GM23338 (cell line): ENCODE measurements around the gene GSG1L. TPM values are rescaled to one million over a fixed set of nuclear protein-coding genes. Genes with fewer than 3 reads are reported as not detected.

ENCODE experiments used
- ATAC-seq: fragments of 200-7000 bp; cut with Tn5 transposase; 3 replicates; pipeline ENCODE4 v1.9.1; 2020
- DNase-seq: peaks from one replicate; pipeline ENCODE4 v3.0.0-alpha.2; 2015; ENCODE audit warnings: low spot score
- H2AFZ ChIP-seq: fragments of 200-600 bp; sonication (generic); 2 replicates; pipeline ENCODE4 v1.8.0; 2016; ENCODE audit warnings: antibody characterized with exemption, mild to moderate bottlenecking, moderate library complexity
- H3F3A ChIP-seq: fragments of 200-600 bp; sonication (generic); replicated peaks from 2 replicates; pipeline ENCODE4 v1.8.0; 2017; ENCODE audit warnings: antibody characterized with exemption, mixed run types, low read depth
- H3K27ac ChIP-seq: fragments of 200-600 bp; sonication (generic); 2 replicates; pipeline ENCODE4 v1.6.1; 2016; ENCODE audit warnings: low read depth
- H3K27me3 ChIP-seq: fragments of 200-600 bp; sonication (generic); 2 replicates; pipeline ENCODE4 v1.8.0; 2016; ENCODE audit warnings: mild to moderate bottlenecking, mixed run types, moderate library complexity; ENCODE audit not compliant: insufficient read depth
- H3K36me3 ChIP-seq: fragments of 200-600 bp; sonication (generic); 2 replicates; pipeline ENCODE4 v1.8.0; 2016; ENCODE audit warnings: mild to moderate bottlenecking; ENCODE audit not compliant: insufficient read depth
- H3K4me1 ChIP-seq: fragments of 200-600 bp; sonication (generic); 2 replicates; pipeline ENCODE4 v1.8.0; 2016; ENCODE audit warnings: mild to moderate bottlenecking, moderate library complexity; ENCODE audit not compliant: insufficient read depth
- H3K4me2 ChIP-seq: fragments of 200-600 bp; sonication (generic); 2 replicates; pipeline ENCODE4 v1.7.1; 2017; ENCODE audit warnings: mixed run types
- H3K4me3 ChIP-seq: fragments of 200-600 bp; sonication (generic); 2 replicates; pipeline ENCODE4 v1.6.1; 2016; ENCODE audit warnings: mixed run types
- H3K79me2 ChIP-seq: fragments of 200-600 bp; sonication (generic); replicated peaks from 2 replicates; pipeline ENCODE4 v1.8.0; 2017; ENCODE audit warnings: mild to moderate bottlenecking; ENCODE audit not compliant: insufficient read depth
- H3K9me2 ChIP-seq: fragments of 200-600 bp; sonication (generic); 2 replicates; pipeline ENCODE4 v1.8.0; 2017; ENCODE audit not compliant: insufficient read depth
- H4K20me1 ChIP-seq: fragments of 200-600 bp; sonication (generic); replicated peaks from 2 replicates; pipeline ENCODE4 v1.8.0; 2017; ENCODE audit warnings: mild to moderate bottlenecking; ENCODE audit not compliant: insufficient read depth
- H3K27ac Mint-ChIP-seq: 2 replicates; pipeline ENCODE4 v1.8.0; 2020; ENCODE audit warnings: inconsistent platforms, mild to moderate bottlenecking, moderate library complexity, mixed read lengths
- H3K27me3 Mint-ChIP-seq: 3 replicates; pipeline ENCODE4 v1.8.0; 2022; ENCODE audit warnings: low read depth, mild to moderate bottlenecking, moderate library complexity, mixed read lengths, inconsistent platforms; ENCODE audit not compliant: insufficient read depth, poor library complexity
- H3K36me3 Mint-ChIP-seq: 3 replicates; pipeline ENCODE4 v1.8.0; 2021; ENCODE audit warnings: low read depth, mild to moderate bottlenecking, inconsistent platforms, moderate library complexity, mixed read lengths
- H3K4me1 Mint-ChIP-seq: 3 replicates; pipeline ENCODE4 v1.8.0; 2020; ENCODE audit warnings: mild to moderate bottlenecking, inconsistent platforms, mixed read lengths
- H3K4me3 Mint-ChIP-seq: 3 replicates; pipeline ENCODE4 v1.8.0; 2021; ENCODE audit warnings: moderate library complexity, mild to moderate bottlenecking, inconsistent platforms, mixed read lengths
- H3K9me3 Mint-ChIP-seq: 3 replicates; pipeline ENCODE4 v1.8.0; 2020; ENCODE audit warnings: moderate library complexity, mild to moderate bottlenecking, inconsistent platforms, mixed read lengths
- CREB1 ChIP-seq: fragments of 250-450 bp; sonication (Bioruptor Pico); IDR thresholded peaks from 2 replicates; pipeline ENCODE4 v1.5.0; 2020; ENCODE audit warnings: low read depth, mild to moderate bottlenecking, moderate library complexity
- CTCF ChIP-seq, 2 experiments: fragments of 200-600 bp in 1 of 2; sonication (generic) in 1 of 2; conservative IDR thresholded peaks; 2 replicates each; pipeline versions ENCODE4 v1.5.1 to v1.6.1; 2016 to 2017; ENCODE audit warnings: antibody characterized with exemption in 2 of 2, low read depth in 2 of 2, mild to moderate bottlenecking in 2 of 2, moderate library complexity in 1 of 2
- ETS1 ChIP-seq: IDR thresholded peaks from 2 replicates; pipeline ENCODE4 v1.6.1; 2016; ENCODE audit warnings: antibody characterized with exemption
- EZH2 ChIP-seq: fragments of 200-600 bp; sonication (generic); IDR thresholded peaks from one replicate; pipeline ENCODE4 v1.8.0; 2017; ENCODE audit warnings: antibody characterized with exemption, mild to moderate bottlenecking, low read depth; ENCODE audit not compliant: unreplicated experiment
- EZH2phosphoT487 ChIP-seq: fragments of 200-600 bp; sonication (generic); IDR thresholded peaks from one replicate; pipeline ENCODE4 v1.8.1; 2018; ENCODE audit warnings: antibody characterized with exemption; ENCODE audit not compliant: unreplicated experiment
- JUNB ChIP-seq: IDR thresholded peaks from one replicate; pipeline ENCODE4 v1.6.1; 2016; ENCODE audit warnings: antibody characterized with exemption; ENCODE audit not compliant: unreplicated experiment
- NANOG ChIP-seq: IDR thresholded peaks from 2 replicates; pipeline ENCODE4 v1.6.1; 2016; ENCODE audit warnings: antibody characterized with exemption, borderline replicate concordance
- POLR2AphosphoS5 ChIP-seq: IDR thresholded peaks from 2 replicates; pipeline ENCODE4 v1.6.1; 2016; ENCODE audit warnings: antibody characterized with exemption, low read depth
- REST ChIP-seq: IDR thresholded peaks from one replicate; pipeline ENCODE4 v1.6.1; 2018; ENCODE audit warnings: antibody characterized with exemption; ENCODE audit not compliant: unreplicated experiment
- STAT1 ChIP-seq: IDR thresholded peaks from one replicate; pipeline ENCODE4 v1.6.1; 2016; ENCODE audit warnings: antibody characterized with exemption; ENCODE audit not compliant: unreplicated experiment
- ZNF114 ChIP-seq: fragments of 250-450 bp; sonication (Bioruptor Pico); IDR thresholded peaks from 2 replicates; pipeline ENCODE4 v1.5.0; 2020; ENCODE audit warnings: mild to moderate bottlenecking, moderate library complexity
- ZNF331 ChIP-seq: fragments of 250-450 bp; sonication (Bioruptor Pico); IDR thresholded peaks from 2 replicates; pipeline ENCODE4 v1.5.0; 2020; ENCODE audit warnings: low read depth, mild to moderate bottlenecking, moderate library complexity
- ZNF462 ChIP-seq: fragments of 250-450 bp; sonication (Bioruptor Pico); IDR thresholded peaks from 2 replicates; pipeline ENCODE4 v1.5.0; 2020; ENCODE audit warnings: mild to moderate bottlenecking, moderate library complexity
- polyA plus RNA-seq: library from polyadenylated mRNA; unstranded; fragments of >200 nt; fragmentation: Nextera tagmentation; extraction: Ambion mirVana; gene quantifications from 2 replicates; pipeline ENCODE4 v1.2.1, GENCODE V29; 2016
- total RNA-seq: library from RNA; depleted of rRNA; stranded (reverse); fragments of >200 nt; shearing (Covaris generic); gene quantifications from 2 replicates; pipeline ENCODE4 v1.2.3, GENCODE V29; 2014

GSG1L gene
- total and polyA plus RNA-seq, 2 experiments from 2014 or later = 0.36 to 0.63 TPM

GRCh38 chr16:27822529-27822928, 241.0 kb downstream of the GSG1L start:
- Histone ChIP-seq H3K27me3 (no peaks in the 10 kb centered on the region), H3K9me2 (no peaks in the 10 kb centered on the region), H3K4me2 (no peak overlapping the region), H3K4me1 (no peaks in the 10 kb centered on the region), H3K4me3 (no peak overlapping the region), H3K27ac (no peak overlapping the region), H3K79me2 (no peaks in the 10 kb centered on the region), H3F3A (no peaks in the 10 kb centered on the region), H4K20me1 (no peaks in the 10 kb centered on the region), H3K36me3 (no peaks in the 10 kb centered on the region), H2AFZ (no peak overlapping the region)
- H3K27me3 Mint-ChIP-seq = peaks cover 8% of the 10 kb centered on the region
- H3K4me1 Mint-ChIP-seq = no peaks in the 10 kb centered on the region
- no peak for ATAC-seq
- no peaks in the 10 kb centered on the region for H3K36me3 Mint-ChIP-seq
- no peak overlapping the region for H3K27ac Mint-ChIP-seq
- no peak for TF ChIP-seq POLR2AphosphoS5
- no peak for TF ChIP-seq REST
- TF ChIP-seq NANOG = no peak
- TF ChIP-seq ZNF462 = no peak
- no peak for TF ChIP-seq ZNF114 (CRISPR knock-in tag)
- no peak for TF ChIP-seq CTCF (conservative IDR thresholded peaks at IDR 0.05; ENCODE audit: low read depth in 2 of 2)
- no peak for TF ChIP-seq EZH2
- TF ChIP-seq JUNB = no peak
- no peak for TF ChIP-seq ZNF331 (CRISPR knock-in tag)
- TF ChIP-seq EZH2phosphoT487 = no peak
- TF ChIP-seq STAT1 = no peak
- TF ChIP-seq CREB1 (CRISPR knock-in tag) = no peak
- no peak for TF ChIP-seq ETS1
- H3K4me3 Mint-ChIP-seq = no peak overlapping the region
- DNase-seq = no peak
- no peaks in the 10 kb centered on the region; the same call in 2 of the 3 replicates for H3K9me3 Mint-ChIP-seq
